Hindlimb muscle (tissue), 1 donor: ENCODE measurements around the gene FAXDC2. TPM values are rescaled to one million over a fixed set of nuclear protein-coding genes. Genes with fewer than 3 reads are reported as not detected.

Experiments
- DNase-seq: peaks from one replicate; pipeline ENCODE4 v3.0.0-alpha.2; 2013
- polyA plus RNA-seq: library from polyadenylated mRNA; unstranded; fragments of 120-200 nt; gene quantifications from one replicate; pipeline ENCODE4 v1.2.1, GENCODE V29; 2013; ENCODE audit not compliant: insufficient read length

Gene FAXDC2, protein sequence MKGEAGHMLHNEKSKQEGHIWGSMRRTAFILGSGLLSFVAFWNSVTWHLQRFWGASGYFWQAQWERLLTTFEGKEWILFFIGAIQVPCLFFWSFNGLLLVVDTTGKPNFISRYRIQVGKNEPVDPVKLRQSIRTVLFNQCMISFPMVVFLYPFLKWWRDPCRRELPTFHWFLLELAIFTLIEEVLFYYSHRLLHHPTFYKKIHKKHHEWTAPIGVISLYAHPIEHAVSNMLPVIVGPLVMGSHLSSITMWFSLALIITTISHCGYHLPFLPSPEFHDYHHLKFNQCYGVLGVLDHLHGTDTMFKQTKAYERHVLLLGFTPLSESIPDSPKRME
- 17.8 TPM for polyA plus RNA-seq

- DNase-seq: peak; percentile 90
Observed at GRCh38 chr5:154850255-154851062, at the start of gene FAXDC2. FAXDC2 (minus strand) TSS chr5:154850603; CDS start chr5:154838178, 12,425 bp downstream.

- DNase-seq: no peak
Observed at GRCh38 chr5:154900066-154900465, 49.7 kb upstream of the FAXDC2 start.

GRCh38 chr5:154899151-154899816 is 48.9 kb upstream of the FAXDC2 start:
- DNase-seq: peak; percentile 23

GRCh38 chr5:154898210-154898609 is 47.8 kb upstream of the FAXDC2 start:
- DNase-seq: peak; percentile 44

GRCh38 chr5:154896562-154897165 is 46.3 kb upstream of the FAXDC2 start:
- DNase-seq: no peak

- no peak for DNase-seq
Observed at GRCh38 chr5:154895606-154896561, 45.5 kb upstream of the FAXDC2 start.

DNA sequence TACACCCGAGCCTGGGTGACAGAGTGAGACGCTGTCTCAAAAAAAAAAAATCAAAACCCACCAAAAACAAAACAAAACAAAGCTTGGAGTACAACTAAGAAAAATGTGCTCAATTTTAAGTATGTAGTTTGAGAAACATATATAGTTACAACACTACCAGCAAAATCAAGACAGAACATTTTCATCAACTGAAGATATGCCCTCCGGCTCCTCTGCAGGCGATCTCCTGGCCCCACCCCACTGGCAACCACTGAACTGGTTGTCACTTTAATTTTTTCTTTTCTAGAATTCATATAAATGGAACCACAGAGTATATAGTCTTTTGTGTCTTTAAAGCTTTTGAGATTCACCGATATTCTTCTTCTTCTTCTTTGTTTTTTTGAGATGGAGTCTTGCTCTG is 43.0 kb upstream of the FAXDC2 start:
- no peak for DNase-seq

- no peak for DNase-seq
Observed at GRCh38 chr5:154892369-154892771, 42.0 kb upstream of the FAXDC2 start.

DNA sequence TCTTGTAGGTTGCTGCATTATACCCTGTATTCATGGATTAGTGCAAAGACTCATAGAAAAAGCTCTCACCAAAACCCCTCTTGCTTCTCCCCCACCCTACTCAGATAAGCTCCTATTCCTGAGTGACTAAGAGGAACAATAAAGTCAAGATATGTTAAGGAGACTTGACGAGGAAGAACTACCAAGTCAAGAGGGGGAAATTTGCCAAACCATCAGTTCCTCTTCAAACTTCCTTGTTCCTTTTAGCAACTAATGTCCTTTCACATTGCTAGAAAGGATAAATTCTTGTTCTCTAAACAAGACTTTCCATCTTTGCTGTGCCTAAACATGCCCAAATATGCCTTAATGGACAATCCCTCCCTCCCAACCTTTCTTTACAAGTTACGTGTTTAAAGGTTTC is 35.0 kb upstream of the FAXDC2 start:
- no peak for DNase-seq

DNA sequence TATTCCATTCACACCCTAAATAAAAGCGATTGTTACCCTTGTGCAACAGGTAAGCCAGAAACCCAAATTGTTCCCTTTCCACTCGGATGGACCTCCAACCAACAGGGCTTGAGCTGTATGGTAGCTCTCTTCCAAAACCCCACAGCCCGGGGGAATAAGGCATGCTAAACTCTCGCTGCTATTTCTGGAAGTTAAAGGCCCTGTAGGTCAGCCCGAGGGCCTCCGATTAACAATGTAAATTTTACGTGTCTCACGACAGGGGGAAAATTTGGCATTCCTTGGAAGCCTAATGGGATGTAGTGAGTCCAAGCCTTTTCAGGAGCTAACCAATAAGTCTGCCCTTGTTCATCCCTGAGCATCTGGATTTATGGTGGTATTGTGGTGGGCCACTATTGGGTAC is 34.0 kb upstream of the FAXDC2 start:
- no peak for DNase-seq

- DNase-seq: no peak
Observed at GRCh38 chr5:154881986-154882385, 31.6 kb upstream of the FAXDC2 start.

- no peak for DNase-seq
Observed at GRCh38 chr5:154878642-154879335, 28.4 kb upstream of the FAXDC2 start.

DNA sequence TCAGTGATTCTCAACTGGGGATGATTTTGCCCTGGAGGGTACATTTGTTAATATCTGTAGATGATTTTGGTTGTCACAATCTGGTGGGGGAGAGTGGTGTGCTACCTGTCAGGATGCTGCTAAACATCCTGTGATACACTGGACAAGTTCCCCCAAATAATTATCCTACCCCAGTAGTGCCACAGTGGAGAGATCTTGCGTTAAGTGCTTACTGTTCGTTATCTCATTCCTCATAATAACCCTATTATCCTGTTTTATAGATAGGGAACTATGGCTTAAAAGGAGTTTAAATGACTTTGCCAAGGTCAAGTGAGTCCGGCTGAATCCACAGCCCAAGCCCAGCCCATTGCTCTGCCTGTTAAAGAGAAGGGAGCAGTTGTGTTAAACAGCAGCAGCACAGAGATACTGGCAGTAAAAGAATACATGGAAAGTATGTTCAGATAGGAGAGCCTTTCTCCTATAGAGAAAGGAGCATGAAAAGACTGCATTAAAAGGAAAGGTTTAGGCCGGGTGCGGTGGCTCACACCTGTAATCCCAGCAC is 23.5 kb upstream of the FAXDC2 start:
- DNase-seq: no peak

GRCh38 chr5:154871734-154872133 is 21.3 kb upstream of the FAXDC2 start:
- no peak for DNase-seq

DNA sequence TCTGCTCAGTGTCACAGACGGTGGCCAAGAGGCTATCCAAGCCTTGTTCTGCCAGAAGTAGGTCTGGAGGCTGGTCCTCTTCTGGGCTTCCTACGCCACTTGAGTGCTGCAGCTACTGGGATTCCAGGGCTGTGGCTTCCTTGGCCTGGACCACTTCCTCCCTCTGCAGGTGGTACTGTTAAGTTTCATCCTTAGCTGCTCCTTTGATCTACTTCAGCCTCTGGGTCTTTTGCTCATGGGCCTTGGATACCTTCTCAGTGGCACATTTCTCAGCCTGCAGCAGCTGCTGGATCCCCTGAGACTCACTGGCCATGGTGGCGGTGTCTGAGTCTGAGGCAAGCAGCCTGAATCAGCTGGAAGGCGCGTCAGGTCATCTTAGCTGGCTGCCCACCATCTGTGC is 18.3 kb upstream of the FAXDC2 start:
- no peak for DNase-seq

- DNase-seq: no peak
Observed at GRCh38 chr5:154866841-154867240, 16.4 kb upstream of the FAXDC2 start.

DNA sequence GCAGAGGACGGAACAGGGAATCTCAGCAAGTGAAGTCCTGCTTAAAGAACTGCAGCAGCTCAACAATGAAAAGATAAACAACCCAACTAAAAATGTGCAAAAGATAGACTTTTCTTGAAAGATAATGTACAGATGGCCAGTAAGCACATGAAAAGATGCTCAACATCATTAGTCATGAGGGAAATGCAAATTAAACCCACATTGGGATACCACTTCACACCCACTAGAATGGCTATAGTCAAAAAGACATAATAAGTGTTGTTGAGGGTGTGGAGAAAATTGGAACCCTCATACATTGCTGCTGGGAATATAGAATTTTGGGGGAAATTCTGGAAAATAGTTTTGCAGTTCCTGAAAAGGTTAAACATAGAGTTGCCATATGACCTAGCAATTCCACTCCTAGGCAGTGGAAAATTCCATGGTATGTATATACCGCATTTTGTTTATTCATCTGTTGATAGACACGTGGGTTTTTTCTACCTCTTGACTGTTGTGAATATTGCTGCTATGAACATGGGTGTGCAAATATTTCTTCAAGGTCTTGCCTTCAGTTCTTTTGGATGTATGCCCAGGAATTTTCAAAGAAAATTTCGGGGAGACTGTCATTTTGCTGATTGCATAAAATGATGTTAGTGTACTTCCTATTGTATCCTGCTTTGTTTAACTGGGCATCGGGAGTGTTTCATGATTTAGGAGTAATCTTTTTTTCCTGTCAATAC is 15.2 kb upstream of the FAXDC2 start:
- no peak for DNase-seq

- no peak for DNase-seq
Observed at GRCh38 chr5:154863291-154864080, 13.1 kb upstream of the FAXDC2 start.

GRCh38 chr5:154862766-154863165 is 12.4 kb upstream of the FAXDC2 start:
- no peak for DNase-seq
